Suprapubic skin (tissue), 3 donors: Measurements from ENCODE around the gene GSTM2.

Experiments
- POLR2A ChIP-seq, 2 donors: fragments of 450-650 bp; IDR thresholded peaks; one replicate each; pipeline ENCODE4 v1.6.1; 2017; ENCODE audit warnings: antibody characterized with exemption in 2 of 2, mild to moderate bottlenecking in 2 of 2, moderate library complexity in 2 of 2
- TF ChIP-seq, protein P1 (sequence below), 2 donors: fragments of 200-600 bp in 1 of 2; fragments of 450-650 bp in 1 of 2; sonication (generic) in 1 of 2; IDR thresholded peaks; one replicate each; pipeline ENCODE4 v1.5.1; 2016 to 2019; ENCODE audit warnings: antibody characterized with exemption in 2 of 2, mild to moderate bottlenecking in 1 of 2, moderate library complexity in 1 of 2

DNA sequence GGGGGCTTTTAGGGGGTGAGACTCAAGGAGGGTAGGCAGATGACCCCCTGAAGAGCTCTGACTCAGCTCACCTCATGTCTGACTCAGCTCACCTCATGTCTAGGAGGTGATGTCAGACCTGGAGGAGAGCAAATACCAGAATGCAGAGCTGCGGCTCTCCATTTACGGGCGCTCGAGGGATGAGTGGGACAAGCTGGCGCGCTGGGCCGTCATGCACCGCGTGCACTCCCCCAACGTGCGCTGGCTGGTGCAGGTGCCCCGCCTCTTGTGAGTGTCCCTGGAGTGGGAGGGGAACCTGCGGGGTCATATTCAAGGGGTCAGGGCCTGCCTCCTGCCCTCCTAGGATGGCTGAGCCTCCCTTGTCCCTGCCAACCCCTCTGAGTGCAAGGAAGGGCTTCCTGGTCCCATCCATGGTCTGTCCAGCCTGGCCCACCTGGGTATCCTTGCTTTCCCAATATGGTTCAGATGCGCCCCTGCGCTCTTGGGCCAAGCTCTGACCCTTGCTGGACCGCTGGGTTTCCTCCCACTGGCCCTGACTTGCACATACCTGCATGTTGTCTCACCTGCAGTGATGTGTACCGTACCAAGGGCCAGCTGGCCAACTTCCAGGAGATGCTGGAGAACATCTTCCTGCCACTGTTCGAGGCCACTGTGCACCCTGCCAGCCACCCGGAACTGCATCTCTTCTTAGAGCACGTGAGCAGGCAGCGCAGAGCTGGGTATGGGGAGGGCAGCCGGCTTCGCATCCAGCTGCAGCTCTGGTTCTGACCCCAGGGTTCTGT lies 39.1 kb upstream of the GSTM2 start:
- TF ChIP-seq, protein P1, sequence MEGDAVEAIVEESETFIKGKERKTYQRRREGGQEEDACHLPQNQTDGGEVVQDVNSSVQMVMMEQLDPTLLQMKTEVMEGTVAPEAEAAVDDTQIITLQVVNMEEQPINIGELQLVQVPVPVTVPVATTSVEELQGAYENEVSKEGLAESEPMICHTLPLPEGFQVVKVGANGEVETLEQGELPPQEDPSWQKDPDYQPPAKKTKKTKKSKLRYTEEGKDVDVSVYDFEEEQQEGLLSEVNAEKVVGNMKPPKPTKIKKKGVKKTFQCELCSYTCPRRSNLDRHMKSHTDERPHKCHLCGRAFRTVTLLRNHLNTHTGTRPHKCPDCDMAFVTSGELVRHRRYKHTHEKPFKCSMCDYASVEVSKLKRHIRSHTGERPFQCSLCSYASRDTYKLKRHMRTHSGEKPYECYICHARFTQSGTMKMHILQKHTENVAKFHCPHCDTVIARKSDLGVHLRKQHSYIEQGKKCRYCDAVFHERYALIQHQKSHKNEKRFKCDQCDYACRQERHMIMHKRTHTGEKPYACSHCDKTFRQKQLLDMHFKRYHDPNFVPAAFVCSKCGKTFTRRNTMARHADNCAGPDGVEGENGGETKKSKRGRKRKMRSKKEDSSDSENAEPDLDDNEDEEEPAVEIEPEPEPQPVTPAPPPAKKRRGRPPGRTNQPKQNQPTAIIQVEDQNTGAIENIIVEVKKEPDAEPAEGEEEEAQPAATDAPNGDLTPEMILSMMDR (IDR thresholded peaks at IDR 0.05), result no peak
- no peak for TF ChIP-seq POLR2A (IDR thresholded peaks at IDR 0.05)
